Gastroesophageal sphincter (tissue), 3 donors: Measurements from ENCODE around the gene RPS18.

ENCODE experiments used
- EP300 ChIP-seq: sonication (generic); formaldehyde crosslinking; IDR thresholded peaks from one replicate; pipeline ENCODE4 v1.6.1; 2017; ENCODE audit warnings: antibody characterized with exemption, mild to moderate bottlenecking
- POLR2A ChIP-seq, 2 donors: fragments of 450-650 bp; IDR thresholded peaks; one replicate each; pipeline ENCODE4 v1.6.1; 2017; ENCODE audit warnings: antibody characterized with exemption in 2 of 2, mild to moderate bottlenecking in 2 of 2, moderate library complexity in 1 of 2
- POLR2AphosphoS5 ChIP-seq: sonication (generic); formaldehyde crosslinking; IDR thresholded peaks from one replicate; pipeline ENCODE4 v1.6.1; 2017; ENCODE audit warnings: antibody characterized with exemption
- TF ChIP-seq, protein P1 (sequence below), 4 experiments: fragments of 200-600 bp in 2 of 4; fragments of 450-650 bp in 2 of 4; sonication (generic) in 1 of 4; IDR thresholded peaks; one replicate each; pipeline ENCODE4 v1.5.1; 2017 to 2019; ENCODE audit warnings: antibody characterized with exemption in 4 of 4, mild to moderate bottlenecking in 2 of 4, moderate library complexity in 2 of 4

- TF ChIP-seq EP300 (no peak), POLR2AphosphoS5 (no peak), POLR2A (IDR thresholded peaks at IDR 0.05) (no peak)
- TF ChIP-seq, protein P1, sequence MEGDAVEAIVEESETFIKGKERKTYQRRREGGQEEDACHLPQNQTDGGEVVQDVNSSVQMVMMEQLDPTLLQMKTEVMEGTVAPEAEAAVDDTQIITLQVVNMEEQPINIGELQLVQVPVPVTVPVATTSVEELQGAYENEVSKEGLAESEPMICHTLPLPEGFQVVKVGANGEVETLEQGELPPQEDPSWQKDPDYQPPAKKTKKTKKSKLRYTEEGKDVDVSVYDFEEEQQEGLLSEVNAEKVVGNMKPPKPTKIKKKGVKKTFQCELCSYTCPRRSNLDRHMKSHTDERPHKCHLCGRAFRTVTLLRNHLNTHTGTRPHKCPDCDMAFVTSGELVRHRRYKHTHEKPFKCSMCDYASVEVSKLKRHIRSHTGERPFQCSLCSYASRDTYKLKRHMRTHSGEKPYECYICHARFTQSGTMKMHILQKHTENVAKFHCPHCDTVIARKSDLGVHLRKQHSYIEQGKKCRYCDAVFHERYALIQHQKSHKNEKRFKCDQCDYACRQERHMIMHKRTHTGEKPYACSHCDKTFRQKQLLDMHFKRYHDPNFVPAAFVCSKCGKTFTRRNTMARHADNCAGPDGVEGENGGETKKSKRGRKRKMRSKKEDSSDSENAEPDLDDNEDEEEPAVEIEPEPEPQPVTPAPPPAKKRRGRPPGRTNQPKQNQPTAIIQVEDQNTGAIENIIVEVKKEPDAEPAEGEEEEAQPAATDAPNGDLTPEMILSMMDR (IDR thresholded peaks at IDR 0.05), result no peak
Observed at GRCh38 chr6:33323623-33323948, 51.7 kb downstream of the RPS18 start.
